Measurements from ENCODE around the gene RSKR.

- no peak for TF ChIP-seq CTCF (conservative IDR thresholded peaks at IDR 0.05; ENCODE audit: low read depth, low read length)
- TF ChIP-seq POLR2A (IDR thresholded peaks at IDR 0.05; ENCODE audit: low read depth, low read length): no peak
- TF ChIP-seq CHD1 (IDR thresholded peaks at IDR 0.05; ENCODE audit: low read depth, low read length): no peak
- TF ChIP-seq RCOR1 (IDR thresholded peaks at IDR 0.05; ENCODE audit: insufficient replicate concordance, low read length): no peak
- TF ChIP-seq FOS (IDR thresholded peaks at IDR 0.05; ENCODE audit: low read depth, low read length): no peak
- TF ChIP-seq CEBPB (IDR thresholded peaks at IDR 0.05; ENCODE audit: low read depth, low read length): no peak
- TF ChIP-seq MXI1 (IDR thresholded peaks at IDR 0.05; ENCODE audit: borderline replicate concordance, low read depth, low read length): no peak
- TF ChIP-seq MAFK (IDR thresholded peaks at IDR 0.05; ENCODE audit: low read depth, low read length): no peak
- no peak for TF ChIP-seq BHLHE40 (IDR thresholded peaks at IDR 0.05; ENCODE audit: low read depth, low read length)
- TF ChIP-seq NFE2L2 (IDR thresholded peaks at IDR 0.05; ENCODE audit: low read depth, low read length): no peak
- no peak for TF ChIP-seq RAD21 (IDR thresholded peaks at IDR 0.05; ENCODE audit: low read length)
These were observed 20.4 kb upstream of the RSKR start for GRCh38 chr17:28634206-28634865.
